Muscle of back (tissue), 11 donors: ENCODE measurements around the gene LRRC66. TPM values are rescaled to one million over a fixed set of nuclear protein-coding genes. Genes with fewer than 3 reads are reported as not detected.

Experiments used
- DNase-seq, 3 donors: peaks; one replicate each; pipeline versions ENCODE4 v3.0.0 to v3.0.0-alpha.2; 2013
- polyA plus RNA-seq, 10 donors: library from polyadenylated mRNA; unstranded; fragments of 120-200 nt; gene quantifications; one replicate each; pipeline ENCODE4 v1.2.1, GENCODE V29; 2013; ENCODE audit not compliant: insufficient read length in 10 of 10

LRRC66 gene
- polyA plus RNA-seq, 10 donors = 0.80 to 2.7 (median 1.3) TPM

- peak in 1 of 3 donors; percentile 24 for DNase-seq
These were observed 4.8 kb downstream of the LRRC66 start for GRCh38 chr4:52015366-52015765.

- DNase-seq = no peak
These were observed 5.3 kb downstream of the LRRC66 start for GRCh38 chr4:52014903-52015302.

GRCh38 chr4:52012651-52013050 is 7.5 kb downstream of the LRRC66 start:
- no peak for DNase-seq

GRCh38 chr4:52010986-52011385 is 9.2 kb downstream of the LRRC66 start:
- DNase-seq = no peak

- DNase-seq = no peak
These were observed 13.3 kb downstream of the LRRC66 start for GRCh38 chr4:52006887-52007286.

- no peak for DNase-seq
These were observed 14.4 kb downstream of the LRRC66 start for GRCh38 chr4:52005604-52006273.

- no peak for DNase-seq
These were observed 15.7 kb downstream of the LRRC66 start for GRCh38 chr4:52004414-52004813.

- DNase-seq = no peak
These were observed 18.5 kb downstream of the LRRC66 start for GRCh38 chr4:52001616-52002015.

- DNase-seq = no peak
These were observed 20.9 kb downstream of the LRRC66 start for GRCh38 chr4:51999250-51999649.

- no peak for DNase-seq
These were observed 21.3 kb downstream of the LRRC66 start for GRCh38 chr4:51998837-51999236.

- DNase-seq = no peak
These were observed 22.5 kb downstream of the LRRC66 start for GRCh38 chr4:51997647-51998046.

GRCh38 chr4:51995647-51996220 is 24.4 kb downstream of the LRRC66 start:
- DNase-seq = no peak

GRCh38 chr4:51965862-51966261 is 54.3 kb downstream of the LRRC66 start:
- no peak for DNase-seq

GRCh38 chr4:51963841-51964517 is 56.2 kb downstream of the LRRC66 start:
- peak; percentile 17 to 58 (median 22) for DNase-seq

- no peak for DNase-seq
These were observed 59.7 kb downstream of the LRRC66 start for GRCh38 chr4:51960486-51960885.

- DNase-seq = no peak
These were observed 61.8 kb downstream of the LRRC66 start for GRCh38 chr4:51958199-51958968.

Other genes with a start within 250 kb of the LRRC66 start
- gene DCUN1D4, start 177.2 kb downstream of the LRRC66 start, polyA plus RNA-seq = 10 to 100 TPM; 18.1 to 37.4 (median 24.8) TPM
- gene SGCB, start 17.9 kb upstream of the LRRC66 start, polyA plus RNA-seq = 100 to 1,000 TPM; 101 to 204 (median 154) TPM
- gene SPATA18, start 30.9 kb upstream of the LRRC66 start, polyA plus RNA-seq = 1 to 10 TPM; 1.6 to 2.8 (median 2.3) TPM